ENCODE measurements around the gene OAS3. TPM values are rescaled to one million over a fixed set of nuclear protein-coding genes. Genes with fewer than 3 reads are reported as not detected.

OAS3 gene
- total RNA-seq, 3 donors from 2014 or later, result 5.2 to 15.1 (median 5.9) TPM

GRCh38 chr12:112927475-112927874 is 10.8 kb upstream of the OAS3 start:
- Histone ChIP-seq H3K27me3 (no peaks in the 10 kb centered on the region), H3K9me3 (peaks cover 0 to 7% of the 10 kb centered on the region in 2 donors), H3K27ac (no peak overlapping the region), H3K4me3 (no peak overlapping the region), H3K36me3 (no peaks in the 10 kb centered on the region), H3K4me1 (no peaks in the 10 kb centered on the region)
- no peak for DNase-seq (ENCODE audit: low spot score in 2 of 2)
- TF ChIP-seq, protein P1, sequence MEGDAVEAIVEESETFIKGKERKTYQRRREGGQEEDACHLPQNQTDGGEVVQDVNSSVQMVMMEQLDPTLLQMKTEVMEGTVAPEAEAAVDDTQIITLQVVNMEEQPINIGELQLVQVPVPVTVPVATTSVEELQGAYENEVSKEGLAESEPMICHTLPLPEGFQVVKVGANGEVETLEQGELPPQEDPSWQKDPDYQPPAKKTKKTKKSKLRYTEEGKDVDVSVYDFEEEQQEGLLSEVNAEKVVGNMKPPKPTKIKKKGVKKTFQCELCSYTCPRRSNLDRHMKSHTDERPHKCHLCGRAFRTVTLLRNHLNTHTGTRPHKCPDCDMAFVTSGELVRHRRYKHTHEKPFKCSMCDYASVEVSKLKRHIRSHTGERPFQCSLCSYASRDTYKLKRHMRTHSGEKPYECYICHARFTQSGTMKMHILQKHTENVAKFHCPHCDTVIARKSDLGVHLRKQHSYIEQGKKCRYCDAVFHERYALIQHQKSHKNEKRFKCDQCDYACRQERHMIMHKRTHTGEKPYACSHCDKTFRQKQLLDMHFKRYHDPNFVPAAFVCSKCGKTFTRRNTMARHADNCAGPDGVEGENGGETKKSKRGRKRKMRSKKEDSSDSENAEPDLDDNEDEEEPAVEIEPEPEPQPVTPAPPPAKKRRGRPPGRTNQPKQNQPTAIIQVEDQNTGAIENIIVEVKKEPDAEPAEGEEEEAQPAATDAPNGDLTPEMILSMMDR (IDR thresholded peaks at IDR 0.05), result no peak
- no peak for TF ChIP-seq POLR2AphosphoS5 (IDR thresholded peaks at IDR 0.05)
- TF ChIP-seq POLR2A (IDR thresholded peaks at IDR 0.05), result no peak
- intact Hi-C loops (cut with DNase I; ENCODE audit: low total_unique reads), result no loop called here

DNA sequence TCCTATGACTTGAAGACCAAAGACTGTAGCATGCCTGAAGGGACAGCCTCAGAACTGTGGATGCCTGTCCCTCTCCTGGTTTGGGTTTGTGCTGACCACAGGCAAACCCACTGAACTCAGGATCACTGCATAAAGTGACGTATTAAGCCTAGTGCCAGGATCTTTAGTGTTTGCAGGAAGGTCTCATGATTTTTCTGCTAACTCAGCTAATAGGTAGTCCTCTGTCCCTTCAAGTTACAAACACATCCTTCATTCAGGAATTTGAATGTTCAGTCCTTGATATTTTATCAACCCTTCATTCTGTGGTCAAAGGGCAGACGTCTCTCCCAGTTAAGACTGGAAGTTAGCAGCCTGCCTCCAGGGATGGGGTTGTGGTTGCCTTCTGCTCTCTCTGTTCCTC is 10.3 kb upstream of the OAS3 start:
- no peak for DNase-seq (ENCODE audit: low spot score in 2 of 2)
- Histone ChIP-seq H3K27ac (no peak overlapping the region), H3K4me3 (no peak overlapping the region), H3K4me1 (no peaks in the 10 kb centered on the region), H3K36me3 (no peaks in the 10 kb centered on the region), H3K9me3 (peaks cover 0 to 7% of the 10 kb centered on the region in 2 donors), H3K27me3 (no peaks in the 10 kb centered on the region)
- intact Hi-C loops (cut with DNase I; ENCODE audit: low total_unique reads), result no loop called here
- no peak for TF ChIP-seq POLR2A (IDR thresholded peaks at IDR 0.05)
- TF ChIP-seq, protein P1 (IDR thresholded peaks at IDR 0.05), result no peak
- no peak for TF ChIP-seq POLR2AphosphoS5 (IDR thresholded peaks at IDR 0.05)

DNA sequence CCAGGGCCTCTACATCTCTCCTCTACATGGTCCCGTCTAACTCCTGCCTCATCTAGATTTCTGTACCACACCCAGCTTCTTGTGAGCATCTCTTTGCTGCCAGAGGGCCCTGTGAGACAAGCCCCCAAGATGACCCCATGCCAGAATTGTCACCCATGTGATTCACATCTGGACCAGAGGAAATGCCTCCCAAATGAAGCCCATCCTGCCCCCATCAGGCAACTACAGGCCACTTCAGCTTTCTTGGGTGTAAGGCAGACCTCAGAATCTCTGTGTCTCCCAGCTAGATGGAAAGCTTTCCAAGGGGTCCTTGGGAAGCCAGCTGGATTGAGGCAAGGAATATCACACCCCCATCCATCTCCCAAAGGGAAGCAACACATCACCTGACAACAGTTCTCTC is 9.3 kb upstream of the OAS3 start:
- Histone ChIP-seq H3K4me1 (no peaks in the 10 kb centered on the region), H3K27me3 (no peaks in the 10 kb centered on the region), H3K36me3 (no peaks in the 10 kb centered on the region), H3K9me3 (peaks cover 0 to 7% of the 10 kb centered on the region in 2 donors), H3K27ac (no peak overlapping the region), H3K4me3 (no peak overlapping the region)
- TF ChIP-seq POLR2AphosphoS5 (IDR thresholded peaks at IDR 0.05), result no peak
- no peak for TF ChIP-seq POLR2A (IDR thresholded peaks at IDR 0.05)
- TF ChIP-seq, protein P1 (IDR thresholded peaks at IDR 0.05), result no peak
- no peak for DNase-seq (ENCODE audit: low spot score in 2 of 2)
- intact Hi-C loops (cut with DNase I; ENCODE audit: low total_unique reads), result no loop called here

GRCh38 chr12:112929715-112930114 is 8.6 kb upstream of the OAS3 start:
- Histone ChIP-seq H3K4me1 (no peaks in the 10 kb centered on the region), H3K4me3 (no peak overlapping the region), H3K27me3 (no peaks in the 10 kb centered on the region), H3K9me3 (peaks cover 0 to 7% of the 10 kb centered on the region in 2 donors), H3K36me3 (no peaks in the 10 kb centered on the region), H3K27ac (no peak overlapping the region)
- DNase-seq (ENCODE audit: low spot score in 2 of 2), result no peak
- intact Hi-C loops (cut with DNase I; ENCODE audit: low total_unique reads), result no loop called here
- no peak for TF ChIP-seq POLR2AphosphoS5 (IDR thresholded peaks at IDR 0.05)
- TF ChIP-seq, protein P1 (IDR thresholded peaks at IDR 0.05), result no peak

DNA sequence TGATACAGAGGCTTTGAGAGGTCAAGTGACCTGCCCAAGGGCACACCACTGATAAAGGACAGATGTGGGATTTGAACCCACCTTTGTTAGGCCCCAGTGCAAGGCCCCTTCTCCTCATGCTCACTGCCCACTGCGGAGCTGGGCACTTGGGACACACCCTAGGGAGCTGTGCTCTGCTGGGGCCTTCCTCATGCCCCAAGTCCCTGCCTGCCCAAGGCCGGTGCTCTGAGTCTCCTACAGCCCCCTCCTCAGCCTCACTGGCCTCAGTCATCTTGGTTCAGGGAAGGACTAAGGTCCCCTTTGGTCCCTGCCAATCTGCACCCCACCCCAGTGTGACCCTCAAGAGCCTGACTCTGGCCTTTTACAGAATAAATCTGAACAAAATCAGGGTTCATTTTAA is 7.9 kb upstream of the OAS3 start:
- no peak for TF ChIP-seq POLR2AphosphoS5 (IDR thresholded peaks at IDR 0.05)
- TF ChIP-seq POLR2A (IDR thresholded peaks at IDR 0.05), result no peak
- TF ChIP-seq, protein P1 (IDR thresholded peaks at IDR 0.05), result no peak
- Histone ChIP-seq H3K9me3 (peaks cover 0 to 7% of the 10 kb centered on the region in 2 donors), H3K27me3 (no peaks in the 10 kb centered on the region), H3K36me3 (no peaks in the 10 kb centered on the region), H3K27ac (no peak overlapping the region), H3K4me3 (no peak overlapping the region), H3K4me1 (no peaks in the 10 kb centered on the region)
- intact Hi-C loops (cut with DNase I; ENCODE audit: low total_unique reads), result no loop called here
- no peak for DNase-seq (ENCODE audit: low spot score in 2 of 2)

Data from breast epithelium (tissue), 4 donors.